AG09319 (cell line): Measurements from ENCODE around the gene TP53.
"Not testable (repeated sequence)": the region's sequence is repeated elsewhere in the genome, so short reads cannot be mapped to it uniquely, and the experiment has no call there.

Experiments
- DNase-seq: peaks from one replicate; pipeline ENCODE4 v3.0.0-alpha.2; 2010; ENCODE audit warnings: low read depth; ENCODE audit errors: extremely low read depth
- TF ChIP-seq, protein P1 (sequence below): IDR thresholded peaks from 2 replicates; pipeline ENCODE4 v1.5.1; 2011; ENCODE audit warnings: low read depth, mild to moderate bottlenecking, inconsistent platforms, low read length, moderate library complexity

The TP53 gene

DNA sequence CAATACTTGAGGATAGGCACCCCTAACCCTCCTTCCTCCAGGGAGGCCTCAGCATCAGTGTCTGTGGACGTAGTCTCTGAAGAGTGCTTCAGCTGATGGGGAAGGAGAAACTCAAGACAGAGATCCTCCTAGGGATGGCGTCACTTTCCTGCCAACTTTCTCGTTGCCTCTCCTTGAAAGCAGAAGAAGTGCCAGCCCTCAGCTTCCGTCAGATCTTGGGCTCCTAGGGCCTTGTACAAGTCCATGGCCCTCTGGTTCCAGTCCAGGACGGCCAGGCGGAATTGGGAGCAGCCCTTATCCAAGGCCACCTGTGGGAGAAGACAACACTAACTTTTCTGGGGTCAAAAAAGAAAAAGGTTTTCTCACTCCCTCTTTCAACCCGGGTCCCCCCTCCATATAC, 61.0 kb downstream of the TP53 start:
- DNase-seq: no peak
- TF ChIP-seq, protein P1, sequence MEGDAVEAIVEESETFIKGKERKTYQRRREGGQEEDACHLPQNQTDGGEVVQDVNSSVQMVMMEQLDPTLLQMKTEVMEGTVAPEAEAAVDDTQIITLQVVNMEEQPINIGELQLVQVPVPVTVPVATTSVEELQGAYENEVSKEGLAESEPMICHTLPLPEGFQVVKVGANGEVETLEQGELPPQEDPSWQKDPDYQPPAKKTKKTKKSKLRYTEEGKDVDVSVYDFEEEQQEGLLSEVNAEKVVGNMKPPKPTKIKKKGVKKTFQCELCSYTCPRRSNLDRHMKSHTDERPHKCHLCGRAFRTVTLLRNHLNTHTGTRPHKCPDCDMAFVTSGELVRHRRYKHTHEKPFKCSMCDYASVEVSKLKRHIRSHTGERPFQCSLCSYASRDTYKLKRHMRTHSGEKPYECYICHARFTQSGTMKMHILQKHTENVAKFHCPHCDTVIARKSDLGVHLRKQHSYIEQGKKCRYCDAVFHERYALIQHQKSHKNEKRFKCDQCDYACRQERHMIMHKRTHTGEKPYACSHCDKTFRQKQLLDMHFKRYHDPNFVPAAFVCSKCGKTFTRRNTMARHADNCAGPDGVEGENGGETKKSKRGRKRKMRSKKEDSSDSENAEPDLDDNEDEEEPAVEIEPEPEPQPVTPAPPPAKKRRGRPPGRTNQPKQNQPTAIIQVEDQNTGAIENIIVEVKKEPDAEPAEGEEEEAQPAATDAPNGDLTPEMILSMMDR: no peak

DNA sequence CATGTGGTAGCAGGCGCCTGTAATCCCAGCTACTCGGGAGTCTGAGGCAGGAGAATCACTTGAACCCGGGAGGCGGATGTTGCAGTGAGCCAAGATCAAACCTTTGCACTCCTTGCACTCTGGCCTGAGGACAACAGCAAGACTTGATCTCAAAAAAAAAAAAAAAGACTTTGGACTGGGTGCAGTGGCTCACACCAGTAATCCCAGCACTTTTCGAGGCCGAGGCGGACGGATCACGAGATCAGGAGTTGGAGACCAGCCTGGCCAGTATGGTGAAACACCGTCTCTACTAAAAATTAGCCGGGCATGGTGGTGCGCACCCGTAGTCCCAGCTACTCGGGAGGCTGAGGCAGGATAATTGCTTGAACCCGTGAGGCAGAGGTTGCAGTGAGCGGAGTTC, 61.5 kb downstream of the TP53 start:
- DNase-seq: not testable (repeated sequence)

DNA sequence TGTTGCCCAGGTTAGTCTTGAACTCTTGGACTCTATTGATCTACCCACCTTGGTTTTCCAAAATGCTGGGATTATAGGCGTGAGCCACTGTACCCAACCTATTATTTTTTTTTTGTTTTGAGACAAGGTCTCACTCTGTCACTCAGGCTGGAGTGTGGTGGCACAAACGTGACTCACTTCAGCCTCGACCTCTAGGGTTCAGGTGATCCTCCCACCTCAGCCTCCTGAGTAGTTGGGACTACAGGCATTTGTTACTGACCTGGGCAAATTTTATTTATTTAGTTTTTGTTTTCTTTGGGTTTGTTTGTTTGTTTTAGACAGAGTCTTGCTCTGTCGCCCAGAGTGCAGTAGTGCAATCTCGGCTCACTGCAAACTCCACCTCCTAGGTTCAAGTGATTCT, 63.6 kb downstream of the TP53 start:
- TF ChIP-seq, protein P1: no peak
- no peak for DNase-seq

DNA sequence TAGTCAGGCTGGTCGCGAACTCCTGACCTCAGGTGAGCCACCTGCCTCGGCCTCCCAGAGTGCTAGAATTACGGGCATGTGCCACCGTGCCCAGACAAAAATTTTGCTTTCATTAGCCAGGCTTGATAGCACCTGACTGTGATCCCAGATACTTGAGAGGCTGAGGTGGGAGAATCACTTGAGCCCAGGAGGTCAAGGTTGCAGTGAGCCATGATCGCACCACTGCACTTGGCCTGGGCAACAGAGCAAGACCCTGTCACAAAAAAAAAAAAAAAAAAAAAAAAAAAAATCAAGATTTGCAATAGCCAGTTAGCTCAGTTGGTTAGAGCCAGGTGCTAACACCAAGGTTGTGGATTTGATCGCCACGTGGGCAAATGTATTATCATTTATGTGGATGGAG, 66.5 kb downstream of the TP53 start:
- TF ChIP-seq, protein P1: no peak
- no peak for DNase-seq

- DNase-seq: no peak
Observed at GRCh38 chr17:7618608-7619007, 68.7 kb downstream of the TP53 start.

More at GRCh38 chr17:7618608-7619007, 68.7 kb downstream of the TP53 start:
- TF ChIP-seq, protein P1: no peak
